Measurements from ENCODE around the gene LRCH1. TPM values are rescaled to one million over a fixed set of nuclear protein-coding genes. Genes with fewer than 3 reads are reported as not detected.

The LRCH1 gene
- total and polyA plus RNA-seq, 2 donors (not counting 1 experiment from before 2014, with no cell fraction given) = 12.0 to 12.4 TPM

- H3K9me3 ChIP-seq (ENCODE audit: control insufficient read depth, insufficient read depth, low read depth, low read length) = no peaks in the 10 kb centered on the region
- H3K9ac ChIP-seq (ENCODE audit: insufficient read depth, low read length) = no peak overlapping the region
- H3K27ac ChIP-seq (ENCODE audit: insufficient read depth, low read length) = no peak overlapping the region
- no peaks in the 10 kb centered on the region for H4K20me1 ChIP-seq (ENCODE audit: control insufficient read depth, extremely low read depth, insufficient read depth, low read length)
- no peak overlapping the region for H3K4me2 ChIP-seq (ENCODE audit: extremely low read depth, insufficient read depth, low read length)
- H2AFZ ChIP-seq (ENCODE audit: low read length) = no peak overlapping the region
- no peak for DNase-seq (ENCODE audit: low read depth in 2 of 2)
- peaks cover 22% of the 10 kb centered on the region for H3K4me1 ChIP-seq (ENCODE audit: control insufficient read depth, extremely low read depth, insufficient read depth, low read length)
- H3K4me3 ChIP-seq (replicated peaks in 1 of 4; ENCODE audit: control extremely low read depth in 1 of 4, insufficient read depth in 1 of 4, low read depth in 3 of 4, low read length in 4 of 4) = no peak overlapping the region
- peaks cover 11% of the 10 kb centered on the region for H3K79me2 ChIP-seq (ENCODE audit: control insufficient read depth, insufficient read depth, low read length)
- no peak for TF ChIP-seq CTCF (conservative IDR thresholded peaks at IDR 0.05 in 1 of 2, IDR thresholded peaks at IDR 0.05 in 1 of 2; ENCODE audit: low read depth in 1 of 2, low read length in 2 of 2)
- TF ChIP-seq EZH2 (IDR thresholded peaks at IDR 0.05; ENCODE audit: low read length, missing control alignments) = no peak
- H3K27me3 ChIP-seq (ENCODE audit: control insufficient read depth, insufficient read depth, low read length) = no peaks in the 10 kb centered on the region
- no peaks in the 10 kb centered on the region for H3K36me3 ChIP-seq (ENCODE audit: control insufficient read depth, insufficient read depth, low read length)
Measured at GRCh38 chr13:46580362-46580839, 27.4 kb downstream of the LRCH1 start.

DNA sequence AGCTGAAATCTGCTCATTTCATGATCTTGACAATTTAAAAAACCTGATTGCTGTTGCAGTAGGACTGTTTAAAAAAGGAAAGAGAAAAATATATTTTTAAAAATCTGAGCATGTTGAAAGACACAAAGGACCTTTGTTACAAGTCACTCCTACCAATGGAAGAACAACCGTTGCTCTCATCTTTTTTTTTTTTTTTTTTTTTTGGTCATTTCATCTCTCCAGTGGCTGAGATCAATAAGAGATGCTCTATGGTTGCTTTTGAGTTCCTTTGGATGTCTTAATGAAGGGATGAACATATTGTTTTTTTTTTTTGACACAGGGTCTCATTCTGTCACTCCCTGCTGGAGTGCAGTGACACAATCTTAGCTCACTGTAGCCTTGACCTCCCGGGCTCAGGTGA lies 29.2 kb downstream of the LRCH1 start:
- Histone ChIP-seq H3K4me3 (replicated peaks in 1 of 4; ENCODE audit: control extremely low read depth in 1 of 4, insufficient read depth in 1 of 4, low read depth in 3 of 4, low read length in 4 of 4) (no peak overlapping the region), H3K9ac (ENCODE audit: insufficient read depth, low read length) (no peak overlapping the region), H3K27me3 (ENCODE audit: control insufficient read depth, insufficient read depth, low read length) (no peaks in the 10 kb centered on the region), H2AFZ (ENCODE audit: low read length) (no peak overlapping the region), H3K79me2 (ENCODE audit: control insufficient read depth, insufficient read depth, low read length) (peaks cover 16% of the 10 kb centered on the region), H3K4me1 (ENCODE audit: control insufficient read depth, extremely low read depth, insufficient read depth, low read length) (peaks cover 10% of the 10 kb centered on the region), H3K4me2 (ENCODE audit: extremely low read depth, insufficient read depth, low read length) (no peak overlapping the region), H3K9me3 (ENCODE audit: control insufficient read depth, insufficient read depth, low read depth, low read length) (no peaks in the 10 kb centered on the region), H3K27ac (ENCODE audit: insufficient read depth, low read length) (no peak overlapping the region), H3K36me3 (ENCODE audit: control insufficient read depth, insufficient read depth, low read length) (no peaks in the 10 kb centered on the region), H4K20me1 (ENCODE audit: control insufficient read depth, extremely low read depth, insufficient read depth, low read length) (no peaks in the 10 kb centered on the region)
- no peak for DNase-seq (ENCODE audit: low read depth in 2 of 2)
- TF ChIP-seq CTCF (conservative IDR thresholded peaks at IDR 0.05 in 1 of 2, IDR thresholded peaks at IDR 0.05 in 1 of 2; ENCODE audit: low read depth in 1 of 2, low read length in 2 of 2) (no peak), EZH2 (IDR thresholded peaks at IDR 0.05; ENCODE audit: low read length, missing control alignments) (no peak)

GRCh38 chr13:46586751-46587514 lies 34.0 kb downstream of the LRCH1 start:
- Histone ChIP-seq H2AFZ (ENCODE audit: low read length) (no peak overlapping the region), H3K9me3 (ENCODE audit: control insufficient read depth, insufficient read depth, low read depth, low read length) (no peaks in the 10 kb centered on the region), H3K27ac (ENCODE audit: insufficient read depth, low read length) (no peak overlapping the region), H3K4me1 (ENCODE audit: control insufficient read depth, extremely low read depth, insufficient read depth, low read length) (no peaks in the 10 kb centered on the region), H3K27me3 (ENCODE audit: control insufficient read depth, insufficient read depth, low read length) (no peaks in the 10 kb centered on the region), H3K79me2 (ENCODE audit: control insufficient read depth, insufficient read depth, low read length) (peaks cover 10% of the 10 kb centered on the region), H3K4me3 (replicated peaks in 1 of 4; ENCODE audit: control extremely low read depth in 1 of 4, insufficient read depth in 1 of 4, low read depth in 3 of 4, low read length in 4 of 4) (no peak overlapping the region), H4K20me1 (ENCODE audit: control insufficient read depth, extremely low read depth, insufficient read depth, low read length) (no peaks in the 10 kb centered on the region), H3K36me3 (ENCODE audit: control insufficient read depth, insufficient read depth, low read length) (no peaks in the 10 kb centered on the region), H3K9ac (ENCODE audit: insufficient read depth, low read length) (no peak overlapping the region), H3K4me2 (ENCODE audit: extremely low read depth, insufficient read depth, low read length) (no peak overlapping the region)
- TF ChIP-seq CTCF (conservative IDR thresholded peaks at IDR 0.05 in 1 of 2, IDR thresholded peaks at IDR 0.05 in 1 of 2; ENCODE audit: low read depth in 1 of 2, low read length in 2 of 2) (no peak), EZH2 (IDR thresholded peaks at IDR 0.05; ENCODE audit: low read length, missing control alignments) (no peak)
- DNase-seq (ENCODE audit: low read depth in 2 of 2) = peak in 1 of 2 donors; percentile 65

Measured in fibroblast of lung (primary cell).